ENCODE measurements around the gene INHBB. TPM values are rescaled to one million over a fixed set of nuclear protein-coding genes. Genes with fewer than 3 reads are reported as not detected.

Gene INHBB
- total RNA-seq, 1 donor from 2014 or later = 11.3 TPM

- DNase-seq (ENCODE audit: low read depth in 2 of 2) = no peak
Observed at GRCh38 chr2:120396013-120396860, 50.3 kb downstream of the INHBB start.

- DNase-seq (ENCODE audit: low read depth in 2 of 2) = no peak
Observed at GRCh38 chr2:120396861-120397811, 51.2 kb downstream of the INHBB start.

GRCh38 chr2:120398051-120398995 is 52.4 kb downstream of the INHBB start:
- DNase-seq (ENCODE audit: low read depth in 2 of 2) = no peak

GRCh38 chr2:120398996-120399888 is 53.3 kb downstream of the INHBB start:
- DNase-seq (ENCODE audit: low read depth in 2 of 2) = no peak

GRCh38 chr2:120399889-120400240 is 53.9 kb downstream of the INHBB start:
- DNase-seq (ENCODE audit: low read depth in 2 of 2) = no peak

- DNase-seq (ENCODE audit: low read depth in 2 of 2) = no peak
Observed at GRCh38 chr2:120400551-120400950, 54.6 kb downstream of the INHBB start.

Other genes starting within 250 kb of the INHBB start
- gene TMEM185B, start 122.7 kb upstream of the INHBB start, total RNA-seq = 19.2 and 33.3 TPM in 2 replicates
- gene RALB, start 93.3 kb upstream of the INHBB start, total RNA-seq = 135 and 202 TPM in 2 replicates

All from lung microvascular endothelial cell (primary cell).